ENCODE measurements around the gene SLC29A1.

Gene SLC29A1

GRCh38 chr6:44237021-44237812 is 13.8 kb downstream of the SLC29A1 start:
- peak in 1 of 2 experiments; percentile 51 for DNase-seq (ENCODE audit: low read depth in 2 of 2)

- no peak for DNase-seq (ENCODE audit: low read depth in 2 of 2)
These were observed 14.5 kb downstream of the SLC29A1 start for GRCh38 chr6:44237813-44238433.

- no peak for DNase-seq (ENCODE audit: low read depth in 2 of 2)
These were observed 15.4 kb downstream of the SLC29A1 start for GRCh38 chr6:44238687-44239350.

GRCh38 chr6:44243345-44243744 is 19.9 kb downstream of the SLC29A1 start:
- no peak for DNase-seq (ENCODE audit: low read depth in 2 of 2)

- DNase-seq (ENCODE audit: low read depth in 2 of 2) = no peak
These were observed 22.1 kb downstream of the SLC29A1 start for GRCh38 chr6:44245391-44245911.

GRCh38 chr6:44245912-44246662 is 22.7 kb downstream of the SLC29A1 start:
- DNase-seq (ENCODE audit: low read depth in 2 of 2) = peak in 1 of 2 experiments; percentile 50

- peak; percentile 92 to 96 for DNase-seq (ENCODE audit: low read depth in 2 of 2)
These were observed 23.4 kb downstream of the SLC29A1 start, which contains the start of gene HSP90AB1 for GRCh38 chr6:44246663-44247337. Gene HSP90AB1 (plus strand): TSS chr6:44247101. CDS start chr6:44248630, 1,529 bp downstream.

- no peak for DNase-seq (ENCODE audit: low read depth in 2 of 2)
These were observed 24.2 kb downstream of the SLC29A1 start for GRCh38 chr6:44247338-44248302.

- no peak for DNase-seq (ENCODE audit: low read depth in 2 of 2)
These were observed 25.2 kb downstream of the SLC29A1 start for GRCh38 chr6:44248579-44248978.

GRCh38 chr6:44249082-44249748 is 25.8 kb downstream of the SLC29A1 start:
- DNase-seq (ENCODE audit: low read depth in 2 of 2) = no peak

GRCh38 chr6:44250067-44250717 is 26.8 kb downstream of the SLC29A1 start:
- no peak for DNase-seq (ENCODE audit: low read depth in 2 of 2)

- DNase-seq (ENCODE audit: low read depth in 2 of 2) = no peak
These were observed 27.3 kb downstream of the SLC29A1 start for GRCh38 chr6:44250718-44251123.

GRCh38 chr6:44251576-44252524 is 28.5 kb downstream of the SLC29A1 start:
- DNase-seq (ENCODE audit: low read depth in 2 of 2) = no peak

GRCh38 chr6:44253307-44254101 is 30.1 kb downstream of the SLC29A1 start:
- DNase-seq (ENCODE audit: low read depth in 2 of 2) = no peak

GRCh38 chr6:44254191-44255104 is 31.1 kb downstream of the SLC29A1 start:
- DNase-seq (ENCODE audit: low read depth in 2 of 2) = no peak
